Measurements from ENCODE around the gene TEDDM1.

DNA sequence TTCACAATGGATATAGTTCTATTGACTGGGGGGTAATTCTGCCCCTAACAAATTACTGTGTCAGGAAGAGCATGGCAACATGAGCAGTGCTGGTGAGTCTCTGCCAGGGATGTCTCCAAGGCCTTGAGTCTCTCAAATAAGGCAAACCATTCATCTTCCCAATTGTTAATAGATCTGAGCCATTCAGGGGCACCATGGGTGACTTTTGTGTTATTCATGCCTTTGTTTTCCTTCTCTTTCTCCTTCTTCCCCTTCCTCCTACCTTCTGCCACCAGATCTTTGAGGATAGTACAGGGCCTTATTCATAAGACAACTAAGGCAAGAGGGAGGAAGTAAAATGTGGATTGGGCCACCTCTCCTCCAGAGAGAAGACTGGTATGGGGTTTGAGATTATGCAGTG is 49.6 kb upstream of the TEDDM1 start, which contains the start of gene RGSL1:
- no peak for TF ChIP-seq EZH2 (IDR thresholded peaks at IDR 0.05; ENCODE audit: low read depth, unreplicated experiment)
- TF ChIP-seq, protein P1, sequence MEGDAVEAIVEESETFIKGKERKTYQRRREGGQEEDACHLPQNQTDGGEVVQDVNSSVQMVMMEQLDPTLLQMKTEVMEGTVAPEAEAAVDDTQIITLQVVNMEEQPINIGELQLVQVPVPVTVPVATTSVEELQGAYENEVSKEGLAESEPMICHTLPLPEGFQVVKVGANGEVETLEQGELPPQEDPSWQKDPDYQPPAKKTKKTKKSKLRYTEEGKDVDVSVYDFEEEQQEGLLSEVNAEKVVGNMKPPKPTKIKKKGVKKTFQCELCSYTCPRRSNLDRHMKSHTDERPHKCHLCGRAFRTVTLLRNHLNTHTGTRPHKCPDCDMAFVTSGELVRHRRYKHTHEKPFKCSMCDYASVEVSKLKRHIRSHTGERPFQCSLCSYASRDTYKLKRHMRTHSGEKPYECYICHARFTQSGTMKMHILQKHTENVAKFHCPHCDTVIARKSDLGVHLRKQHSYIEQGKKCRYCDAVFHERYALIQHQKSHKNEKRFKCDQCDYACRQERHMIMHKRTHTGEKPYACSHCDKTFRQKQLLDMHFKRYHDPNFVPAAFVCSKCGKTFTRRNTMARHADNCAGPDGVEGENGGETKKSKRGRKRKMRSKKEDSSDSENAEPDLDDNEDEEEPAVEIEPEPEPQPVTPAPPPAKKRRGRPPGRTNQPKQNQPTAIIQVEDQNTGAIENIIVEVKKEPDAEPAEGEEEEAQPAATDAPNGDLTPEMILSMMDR (conservative IDR thresholded peaks at IDR 0.05; ENCODE audit: low read depth in 2 of 2) = no peak
- TF ChIP-seq, protein P2, sequence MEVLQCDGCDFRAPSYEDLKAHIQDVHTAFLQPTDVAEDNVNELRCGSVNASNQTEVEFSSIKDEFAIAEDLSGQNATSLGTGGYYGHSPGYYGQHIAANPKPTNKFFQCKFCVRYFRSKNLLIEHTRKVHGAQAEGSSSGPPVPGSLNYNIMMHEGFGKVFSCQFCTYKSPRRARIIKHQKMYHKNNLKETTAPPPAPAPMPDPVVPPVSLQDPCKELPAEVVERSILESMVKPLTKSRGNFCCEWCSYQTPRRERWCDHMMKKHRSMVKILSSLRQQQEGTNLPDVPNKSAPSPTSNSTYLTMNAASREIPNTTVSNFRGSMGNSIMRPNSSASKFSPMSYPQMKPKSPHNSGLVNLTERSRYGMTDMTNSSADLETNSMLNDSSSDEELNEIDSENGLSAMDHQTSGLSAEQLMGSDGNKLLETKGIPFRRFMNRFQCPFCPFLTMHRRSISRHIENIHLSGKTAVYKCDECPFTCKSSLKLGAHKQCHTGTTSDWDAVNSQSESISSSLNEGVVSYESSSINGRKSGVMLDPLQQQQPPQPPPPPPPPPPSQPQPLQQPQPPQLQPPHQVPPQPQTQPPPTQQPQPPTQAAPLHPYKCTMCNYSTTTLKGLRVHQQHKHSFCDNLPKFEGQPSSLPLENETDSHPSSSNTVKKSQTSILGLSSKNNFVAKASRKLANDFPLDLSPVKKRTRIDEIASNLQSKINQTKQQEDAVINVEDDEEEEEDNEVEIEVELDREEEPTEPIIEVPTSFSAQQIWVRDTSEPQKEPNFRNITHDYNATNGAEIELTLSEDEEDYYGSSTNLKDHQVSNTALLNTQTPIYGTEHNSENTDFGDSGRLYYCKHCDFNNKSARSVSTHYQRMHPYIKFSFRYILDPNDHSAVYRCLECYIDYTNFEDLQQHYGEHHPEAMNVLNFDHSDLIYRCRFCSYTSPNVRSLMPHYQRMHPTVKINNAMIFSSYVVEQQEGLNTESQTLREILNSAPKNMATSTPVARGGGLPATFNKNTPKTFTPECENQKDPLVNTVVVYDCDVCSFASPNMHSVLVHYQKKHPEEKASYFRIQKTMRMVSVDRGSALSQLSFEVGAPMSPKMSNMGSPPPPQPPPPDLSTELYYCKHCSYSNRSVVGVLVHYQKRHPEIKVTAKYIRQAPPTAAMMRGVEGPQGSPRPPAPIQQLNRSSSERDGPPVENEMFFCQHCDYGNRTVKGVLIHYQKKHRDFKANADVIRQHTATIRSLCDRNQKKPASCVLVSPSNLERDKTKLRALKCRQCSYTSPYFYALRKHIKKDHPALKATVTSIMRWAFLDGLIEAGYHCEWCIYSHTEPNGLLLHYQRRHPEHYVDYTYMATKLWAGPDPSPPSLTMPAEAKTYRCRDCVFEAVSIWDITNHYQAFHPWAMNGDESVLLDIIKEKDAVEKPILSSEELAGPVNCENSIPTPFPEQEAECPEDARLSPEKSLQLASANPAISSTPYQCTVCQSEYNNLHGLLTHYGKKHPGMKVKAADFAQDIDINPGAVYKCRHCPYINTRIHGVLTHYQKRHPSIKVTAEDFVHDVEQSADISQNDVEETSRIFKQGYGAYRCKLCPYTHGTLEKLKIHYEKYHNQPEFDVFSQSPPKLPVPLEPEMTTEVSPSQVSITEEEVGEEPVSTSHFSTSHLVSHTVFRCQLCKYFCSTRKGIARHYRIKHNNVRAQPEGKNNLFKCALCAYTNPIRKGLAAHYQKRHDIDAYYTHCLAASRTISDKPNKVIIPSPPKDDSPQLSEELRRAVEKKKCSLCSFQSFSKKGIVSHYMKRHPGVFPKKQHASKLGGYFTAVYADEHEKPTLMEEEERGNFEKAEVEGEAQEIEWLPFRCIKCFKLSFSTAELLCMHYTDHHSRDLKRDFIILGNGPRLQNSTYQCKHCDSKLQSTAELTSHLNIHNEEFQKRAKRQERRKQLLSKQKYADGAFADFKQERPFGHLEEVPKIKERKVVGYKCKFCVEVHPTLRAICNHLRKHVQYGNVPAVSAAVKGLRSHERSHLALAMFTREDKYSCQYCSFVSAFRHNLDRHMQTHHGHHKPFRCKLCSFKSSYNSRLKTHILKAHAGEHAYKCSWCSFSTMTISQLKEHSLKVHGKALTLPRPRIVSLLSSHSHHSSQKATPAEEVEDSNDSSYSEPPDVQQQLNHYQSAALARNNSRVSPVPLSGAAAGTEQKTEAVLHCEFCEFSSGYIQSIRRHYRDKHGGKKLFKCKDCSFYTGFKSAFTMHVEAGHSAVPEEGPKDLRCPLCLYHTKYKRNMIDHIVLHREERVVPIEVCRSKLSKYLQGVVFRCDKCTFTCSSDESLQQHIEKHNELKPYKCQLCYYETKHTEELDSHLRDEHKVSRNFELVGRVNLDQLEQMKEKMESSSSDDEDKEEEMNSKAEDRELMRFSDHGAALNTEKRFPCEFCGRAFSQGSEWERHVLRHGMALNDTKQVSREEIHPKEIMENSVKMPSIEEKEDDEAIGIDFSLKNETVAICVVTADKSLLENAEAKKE (CRISPR knock-in tag; IDR thresholded peaks at IDR 0.05) = peak; percentile 63
- TF ChIP-seq POLR2AphosphoS5 (IDR thresholded peaks at IDR 0.05; ENCODE audit: low read depth) = no peak
- TF ChIP-seq, protein P3, sequence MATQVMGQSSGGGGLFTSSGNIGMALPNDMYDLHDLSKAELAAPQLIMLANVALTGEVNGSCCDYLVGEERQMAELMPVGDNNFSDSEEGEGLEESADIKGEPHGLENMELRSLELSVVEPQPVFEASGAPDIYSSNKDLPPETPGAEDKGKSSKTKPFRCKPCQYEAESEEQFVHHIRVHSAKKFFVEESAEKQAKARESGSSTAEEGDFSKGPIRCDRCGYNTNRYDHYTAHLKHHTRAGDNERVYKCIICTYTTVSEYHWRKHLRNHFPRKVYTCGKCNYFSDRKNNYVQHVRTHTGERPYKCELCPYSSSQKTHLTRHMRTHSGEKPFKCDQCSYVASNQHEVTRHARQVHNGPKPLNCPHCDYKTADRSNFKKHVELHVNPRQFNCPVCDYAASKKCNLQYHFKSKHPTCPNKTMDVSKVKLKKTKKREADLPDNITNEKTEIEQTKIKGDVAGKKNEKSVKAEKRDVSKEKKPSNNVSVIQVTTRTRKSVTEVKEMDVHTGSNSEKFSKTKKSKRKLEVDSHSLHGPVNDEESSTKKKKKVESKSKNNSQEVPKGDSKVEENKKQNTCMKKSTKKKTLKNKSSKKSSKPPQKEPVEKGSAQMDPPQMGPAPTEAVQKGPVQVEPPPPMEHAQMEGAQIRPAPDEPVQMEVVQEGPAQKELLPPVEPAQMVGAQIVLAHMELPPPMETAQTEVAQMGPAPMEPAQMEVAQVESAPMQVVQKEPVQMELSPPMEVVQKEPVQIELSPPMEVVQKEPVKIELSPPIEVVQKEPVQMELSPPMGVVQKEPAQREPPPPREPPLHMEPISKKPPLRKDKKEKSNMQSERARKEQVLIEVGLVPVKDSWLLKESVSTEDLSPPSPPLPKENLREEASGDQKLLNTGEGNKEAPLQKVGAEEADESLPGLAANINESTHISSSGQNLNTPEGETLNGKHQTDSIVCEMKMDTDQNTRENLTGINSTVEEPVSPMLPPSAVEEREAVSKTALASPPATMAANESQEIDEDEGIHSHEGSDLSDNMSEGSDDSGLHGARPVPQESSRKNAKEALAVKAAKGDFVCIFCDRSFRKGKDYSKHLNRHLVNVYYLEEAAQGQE (IDR thresholded peaks at IDR 0.05; ENCODE audit: unreplicated experiment) = no peak
- no peak for TF ChIP-seq EZH2phosphoT487 (IDR thresholded peaks at IDR 0.05; ENCODE audit: unreplicated experiment)
- TF ChIP-seq, protein P4, sequence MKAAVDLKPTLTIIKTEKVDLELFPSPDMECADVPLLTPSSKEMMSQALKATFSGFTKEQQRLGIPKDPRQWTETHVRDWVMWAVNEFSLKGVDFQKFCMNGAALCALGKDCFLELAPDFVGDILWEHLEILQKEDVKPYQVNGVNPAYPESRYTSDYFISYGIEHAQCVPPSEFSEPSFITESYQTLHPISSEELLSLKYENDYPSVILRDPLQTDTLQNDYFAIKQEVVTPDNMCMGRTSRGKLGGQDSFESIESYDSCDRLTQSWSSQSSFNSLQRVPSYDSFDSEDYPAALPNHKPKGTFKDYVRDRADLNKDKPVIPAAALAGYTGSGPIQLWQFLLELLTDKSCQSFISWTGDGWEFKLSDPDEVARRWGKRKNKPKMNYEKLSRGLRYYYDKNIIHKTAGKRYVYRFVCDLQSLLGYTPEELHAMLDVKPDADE (IDR thresholded peaks at IDR 0.05) = no peak
- TF ChIP-seq JUNB (IDR thresholded peaks at IDR 0.05; ENCODE audit: unreplicated experiment) = no peak
- no peak for TF ChIP-seq CREB1 (CRISPR knock-in tag; IDR thresholded peaks at IDR 0.05; ENCODE audit: low read depth)

Data from GM23338 (cell line).